ENCODE results near the gene CEP112. TPM values are rescaled to one million over a fixed set of nuclear protein-coding genes. Genes with fewer than 3 reads are reported as not detected.

CEP112 gene
- total and polyA plus RNA-seq, 2 experiments from 2014 or later, result 4.0 to 4.3 TPM

- no peak for TF ChIP-seq CREB1 (CRISPR knock-in tag; IDR thresholded peaks at IDR 0.05; ENCODE audit: low read depth)
- no peak for TF ChIP-seq ZNF114 (CRISPR knock-in tag; IDR thresholded peaks at IDR 0.05)
- TF ChIP-seq NANOG (IDR thresholded peaks at IDR 0.05; ENCODE audit: borderline replicate concordance), result no peak
Observed at GRCh38 chr17:66063686-66064085, 128.2 kb downstream of the CEP112 start (continued).

- Histone ChIP-seq H2AFZ (no peak overlapping the region), H3K4me3 (no peak overlapping the region), H3K79me2 (replicated peaks; ENCODE audit: insufficient read depth) (no peaks in the 10 kb centered on the region), H3K36me3 (ENCODE audit: insufficient read depth) (no peaks in the 10 kb centered on the region), H3K4me1 (ENCODE audit: insufficient read depth) (no peaks in the 10 kb centered on the region), H3K27me3 (ENCODE audit: insufficient read depth) (no peaks in the 10 kb centered on the region), H3F3A (replicated peaks; ENCODE audit: low read depth) (no peaks in the 10 kb centered on the region), H3K4me2 (no peak overlapping the region), H4K20me1 (replicated peaks; ENCODE audit: insufficient read depth) (no peaks in the 10 kb centered on the region), H3K9me2 (ENCODE audit: insufficient read depth) (no peaks in the 10 kb centered on the region), H3K27ac (ENCODE audit: low read depth) (no peak overlapping the region)
- no peak overlapping the region for H3K27ac Mint-ChIP-seq
- H3K4me3 Mint-ChIP-seq, result no peak overlapping the region
- peaks cover under 1% of the 10 kb centered on the region; the same call in 2 of the 3 replicates for H3K9me3 Mint-ChIP-seq
- DNase-seq (ENCODE audit: low spot score) (no peak), ATAC-seq (no peak)
- no peaks in the 10 kb centered on the region for H3K4me1 Mint-ChIP-seq
- TF ChIP-seq CREB1 (CRISPR knock-in tag; IDR thresholded peaks at IDR 0.05; ENCODE audit: low read depth), result no peak
- TF ChIP-seq, protein P1, sequence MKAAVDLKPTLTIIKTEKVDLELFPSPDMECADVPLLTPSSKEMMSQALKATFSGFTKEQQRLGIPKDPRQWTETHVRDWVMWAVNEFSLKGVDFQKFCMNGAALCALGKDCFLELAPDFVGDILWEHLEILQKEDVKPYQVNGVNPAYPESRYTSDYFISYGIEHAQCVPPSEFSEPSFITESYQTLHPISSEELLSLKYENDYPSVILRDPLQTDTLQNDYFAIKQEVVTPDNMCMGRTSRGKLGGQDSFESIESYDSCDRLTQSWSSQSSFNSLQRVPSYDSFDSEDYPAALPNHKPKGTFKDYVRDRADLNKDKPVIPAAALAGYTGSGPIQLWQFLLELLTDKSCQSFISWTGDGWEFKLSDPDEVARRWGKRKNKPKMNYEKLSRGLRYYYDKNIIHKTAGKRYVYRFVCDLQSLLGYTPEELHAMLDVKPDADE (IDR thresholded peaks at IDR 0.05), result no peak
- no peak for TF ChIP-seq ZNF331 (CRISPR knock-in tag; IDR thresholded peaks at IDR 0.05; ENCODE audit: low read depth)
- TF ChIP-seq ZNF462 (CRISPR knock-in tag; IDR thresholded peaks at IDR 0.05), result no peak
- TF ChIP-seq, protein P2, sequence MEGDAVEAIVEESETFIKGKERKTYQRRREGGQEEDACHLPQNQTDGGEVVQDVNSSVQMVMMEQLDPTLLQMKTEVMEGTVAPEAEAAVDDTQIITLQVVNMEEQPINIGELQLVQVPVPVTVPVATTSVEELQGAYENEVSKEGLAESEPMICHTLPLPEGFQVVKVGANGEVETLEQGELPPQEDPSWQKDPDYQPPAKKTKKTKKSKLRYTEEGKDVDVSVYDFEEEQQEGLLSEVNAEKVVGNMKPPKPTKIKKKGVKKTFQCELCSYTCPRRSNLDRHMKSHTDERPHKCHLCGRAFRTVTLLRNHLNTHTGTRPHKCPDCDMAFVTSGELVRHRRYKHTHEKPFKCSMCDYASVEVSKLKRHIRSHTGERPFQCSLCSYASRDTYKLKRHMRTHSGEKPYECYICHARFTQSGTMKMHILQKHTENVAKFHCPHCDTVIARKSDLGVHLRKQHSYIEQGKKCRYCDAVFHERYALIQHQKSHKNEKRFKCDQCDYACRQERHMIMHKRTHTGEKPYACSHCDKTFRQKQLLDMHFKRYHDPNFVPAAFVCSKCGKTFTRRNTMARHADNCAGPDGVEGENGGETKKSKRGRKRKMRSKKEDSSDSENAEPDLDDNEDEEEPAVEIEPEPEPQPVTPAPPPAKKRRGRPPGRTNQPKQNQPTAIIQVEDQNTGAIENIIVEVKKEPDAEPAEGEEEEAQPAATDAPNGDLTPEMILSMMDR (conservative IDR thresholded peaks at IDR 0.05; ENCODE audit: low read depth in 2 of 2), result no peak
- TF ChIP-seq JUNB (IDR thresholded peaks at IDR 0.05; ENCODE audit: unreplicated experiment), result no peak
- no peak for TF ChIP-seq EZH2 (IDR thresholded peaks at IDR 0.05; ENCODE audit: low read depth, unreplicated experiment)
- TF ChIP-seq POLR2AphosphoS5 (IDR thresholded peaks at IDR 0.05; ENCODE audit: low read depth), result no peak
- TF ChIP-seq NANOG (IDR thresholded peaks at IDR 0.05; ENCODE audit: borderline replicate concordance), result no peak
- no peak for TF ChIP-seq REST (IDR thresholded peaks at IDR 0.05; ENCODE audit: unreplicated experiment)
- no peak for TF ChIP-seq STAT1 (IDR thresholded peaks at IDR 0.05; ENCODE audit: unreplicated experiment)
- H3K27me3 Mint-ChIP-seq (ENCODE audit: insufficient read depth, low read depth, poor library complexity), result no peaks in the 10 kb centered on the region
- no peaks in the 10 kb centered on the region; the same call in 2 of the 3 replicates for H3K36me3 Mint-ChIP-seq (ENCODE audit: low read depth)
Observed at GRCh38 chr17:66056148-66056547, 135.8 kb downstream of the CEP112 start.
